Measurements from ENCODE around the gene RNF19B.

RNF19B gene

GRCh38 chr1:32920833-32921232 lies 43.8 kb downstream of the RNF19B start:
- no peak for DNase-seq
- no peaks in the 10 kb centered on the region for H3K36me3 Mint-ChIP-seq (ENCODE audit: low read depth)
- peaks cover 22% of the 10 kb centered on the region for H3K27me3 Mint-ChIP-seq (ENCODE audit: low read depth, poor library complexity)
- no peak for TF ChIP-seq CTCF (IDR thresholded peaks at IDR 0.05)
- no peak overlapping the region for H3K27ac Mint-ChIP-seq
- H3K4me1 Mint-ChIP-seq, result peaks cover 49% of the 10 kb centered on the region
- no peaks in the 10 kb centered on the region for H3K9me3 Mint-ChIP-seq
- no peak overlapping the region for H3K4me3 Mint-ChIP-seq

- peaks cover 23% of the 10 kb centered on the region for H3K27me3 Mint-ChIP-seq (ENCODE audit: low read depth, poor library complexity)
- H3K4me3 Mint-ChIP-seq, result no peak overlapping the region
- TF ChIP-seq CTCF (IDR thresholded peaks at IDR 0.05), result no peak
- H3K36me3 Mint-ChIP-seq (ENCODE audit: low read depth), result no peaks in the 10 kb centered on the region
- H3K4me1 Mint-ChIP-seq, result peaks cover 41% of the 10 kb centered on the region
- H3K27ac Mint-ChIP-seq, result no peak overlapping the region
- H3K9me3 Mint-ChIP-seq, result no peaks in the 10 kb centered on the region
- DNase-seq, result no peak
Measured at GRCh38 chr1:32919811-32920733, 44.5 kb downstream of the RNF19B start.

GRCh38 chr1:32918179-32918578 lies 46.4 kb downstream of the RNF19B start:
- H3K27ac Mint-ChIP-seq, result peak overlapping the region; percentile 42
- DNase-seq, result no peak
- H3K9me3 Mint-ChIP-seq, result no peaks in the 10 kb centered on the region
- H3K36me3 Mint-ChIP-seq (ENCODE audit: low read depth), result no peaks in the 10 kb centered on the region
- H3K27me3 Mint-ChIP-seq (ENCODE audit: low read depth, poor library complexity), result peaks cover 15% of the 10 kb centered on the region
- peaks cover 23% of the 10 kb centered on the region for H3K4me1 Mint-ChIP-seq
- no peak overlapping the region for H3K4me3 Mint-ChIP-seq
- TF ChIP-seq CTCF (IDR thresholded peaks at IDR 0.05), result no peak

- H3K4me3 Mint-ChIP-seq, result no peak overlapping the region
- peaks cover 15% of the 10 kb centered on the region for H3K27me3 Mint-ChIP-seq (ENCODE audit: low read depth, poor library complexity)
- H3K4me1 Mint-ChIP-seq, result peaks cover 17% of the 10 kb centered on the region
- H3K9me3 Mint-ChIP-seq, result no peaks in the 10 kb centered on the region
- TF ChIP-seq CTCF (IDR thresholded peaks at IDR 0.05), result no peak
- no peak overlapping the region for H3K27ac Mint-ChIP-seq
- no peaks in the 10 kb centered on the region for H3K36me3 Mint-ChIP-seq (ENCODE audit: low read depth)
- no peak for DNase-seq
Measured at GRCh38 chr1:32917521-32917920, 47.1 kb downstream of the RNF19B start.

GRCh38 chr1:32915766-32916706 lies 48.6 kb downstream of the RNF19B start:
- no peaks in the 10 kb centered on the region for H3K36me3 Mint-ChIP-seq (ENCODE audit: low read depth)
- peaks cover 13% of the 10 kb centered on the region for H3K4me1 Mint-ChIP-seq
- peaks cover 6% of the 10 kb centered on the region for H3K27me3 Mint-ChIP-seq (ENCODE audit: low read depth, poor library complexity)
- no peak for DNase-seq
- H3K27ac Mint-ChIP-seq, result no peak overlapping the region
- no peak overlapping the region for H3K4me3 Mint-ChIP-seq
- TF ChIP-seq CTCF (IDR thresholded peaks at IDR 0.05), result no peak
- H3K9me3 Mint-ChIP-seq, result no peaks in the 10 kb centered on the region
